ENCODE measurements around the gene ZNF785. TPM values are rescaled to one million over a fixed set of nuclear protein-coding genes. Genes with fewer than 3 reads are reported as not detected.
A peak's percentile ranks its signal among the peaks of the same experiment; 100 is the strongest.

Gene ZNF785
- total and polyA plus RNA-seq, 2 of the 13 experiments (the other 11 are each of a cell fraction or from before 2014, with no cell fraction given): 0.01 TPM; not detected in 1

GRCh38 chr16:30541502-30542329 is 43.8 kb downstream of the ZNF785 start (continued):
- TF ChIP-seq, protein P1, sequence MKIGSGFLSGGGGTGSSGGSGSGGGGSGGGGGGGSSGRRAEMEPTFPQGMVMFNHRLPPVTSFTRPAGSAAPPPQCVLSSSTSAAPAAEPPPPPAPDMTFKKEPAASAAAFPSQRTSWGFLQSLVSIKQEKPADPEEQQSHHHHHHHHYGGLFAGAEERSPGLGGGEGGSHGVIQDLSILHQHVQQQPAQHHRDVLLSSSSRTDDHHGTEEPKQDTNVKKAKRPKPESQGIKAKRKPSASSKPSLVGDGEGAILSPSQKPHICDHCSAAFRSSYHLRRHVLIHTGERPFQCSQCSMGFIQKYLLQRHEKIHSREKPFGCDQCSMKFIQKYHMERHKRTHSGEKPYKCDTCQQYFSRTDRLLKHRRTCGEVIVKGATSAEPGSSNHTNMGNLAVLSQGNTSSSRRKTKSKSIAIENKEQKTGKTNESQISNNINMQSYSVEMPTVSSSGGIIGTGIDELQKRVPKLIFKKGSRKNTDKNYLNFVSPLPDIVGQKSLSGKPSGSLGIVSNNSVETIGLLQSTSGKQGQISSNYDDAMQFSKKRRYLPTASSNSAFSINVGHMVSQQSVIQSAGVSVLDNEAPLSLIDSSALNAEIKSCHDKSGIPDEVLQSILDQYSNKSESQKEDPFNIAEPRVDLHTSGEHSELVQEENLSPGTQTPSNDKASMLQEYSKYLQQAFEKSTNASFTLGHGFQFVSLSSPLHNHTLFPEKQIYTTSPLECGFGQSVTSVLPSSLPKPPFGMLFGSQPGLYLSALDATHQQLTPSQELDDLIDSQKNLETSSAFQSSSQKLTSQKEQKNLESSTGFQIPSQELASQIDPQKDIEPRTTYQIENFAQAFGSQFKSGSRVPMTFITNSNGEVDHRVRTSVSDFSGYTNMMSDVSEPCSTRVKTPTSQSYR (CRISPR knock-in tag; IDR thresholded peaks at IDR 0.05; ENCODE audit: borderline replicate concordance): peak; percentile 33; the same call in 1 of the 2 replicates
- TF ChIP-seq IRF2 (CRISPR knock-in tag; IDR thresholded peaks at IDR 0.05): peak; percentile 3; the same call in 1 of the 2 replicates
- TF ChIP-seq ISL2 (CRISPR knock-in tag; IDR thresholded peaks at IDR 0.05): 0 out of 2 replicates have a peak, but pooled peaks have one; percentile 41
- no peak for TF ChIP-seq SOX13 (IDR thresholded peaks at IDR 0.05)
- no peak for TF ChIP-seq SOX13 (CRISPR knock-in tag; conservative IDR thresholded peaks at IDR 0.05 in 1 of 2, IDR thresholded peaks at IDR 0.05 in 1 of 2)
- no peak for TF ChIP-seq ZNF75D (CRISPR knock-in tag; IDR thresholded peaks at IDR 0.05; ENCODE audit: borderline replicate concordance)
- TF ChIP-seq ZNF567 (CRISPR knock-in tag; IDR thresholded peaks at IDR 0.05; ENCODE audit: borderline replicate concordance): 0 out of 2 replicates have a peak, but pooled peaks have one; percentile 0
- peak; percentile 45 for TF ChIP-seq SPEN (CRISPR knock-in tag; IDR thresholded peaks at IDR 0.05; ENCODE audit: low read depth)
- TF ChIP-seq ZNF709 (CRISPR knock-in tag; IDR thresholded peaks at IDR 0.05): no peak
- 0 out of 4 replicates have a peak, but pooled peaks of 1 of the 2 experiments have one; percentile 15 for TF ChIP-seq POLR2A (IDR thresholded peaks at IDR 0.05; ENCODE audit: insufficient read depth in 1 of 2, low read depth in 2 of 2, low read length in 2 of 2)
